Nephron progenitor cell (in vitro differentiated cells): ENCODE results near the gene RAB27B.

Source experiments
- DNase-seq: peaks from one replicate; pipeline ENCODE4 v3.0.0; 2021
- H3K27ac Mint-ChIP-seq: 2 replicates; pipeline ENCODE4 v1.8.0; 2021; ENCODE audit warnings: mild to moderate bottlenecking, moderate library complexity, mixed read lengths
- H3K27me3 Mint-ChIP-seq: 2 replicates; pipeline ENCODE4 v1.8.0; 2021; ENCODE audit warnings: mild to moderate bottlenecking, low read depth, mixed read lengths; ENCODE audit not compliant: poor library complexity
- H3K36me3 Mint-ChIP-seq: 2 replicates; pipeline ENCODE4 v1.8.0; 2021; ENCODE audit warnings: low read depth, mixed read lengths
- H3K4me1 Mint-ChIP-seq: 2 replicates; pipeline ENCODE4 v1.8.0; 2021; ENCODE audit warnings: mixed read lengths
- H3K4me3 Mint-ChIP-seq: 2 replicates; pipeline ENCODE4 v1.8.0; 2021; ENCODE audit warnings: mild to moderate bottlenecking, moderate library complexity, mixed read lengths
- H3K9me3 Mint-ChIP-seq: 2 replicates; pipeline ENCODE4 v1.8.0; 2021; ENCODE audit warnings: mild to moderate bottlenecking, moderate library complexity, mixed read lengths
- TF ChIP-seq, protein P1 (sequence below): fragments of 200-600 bp; sonication (generic); IDR thresholded peaks from 2 replicates; pipeline ENCODE4 v1.5.0; 2021; ENCODE audit warnings: antibody characterized with exemption

Gene RAB27B

DNA sequence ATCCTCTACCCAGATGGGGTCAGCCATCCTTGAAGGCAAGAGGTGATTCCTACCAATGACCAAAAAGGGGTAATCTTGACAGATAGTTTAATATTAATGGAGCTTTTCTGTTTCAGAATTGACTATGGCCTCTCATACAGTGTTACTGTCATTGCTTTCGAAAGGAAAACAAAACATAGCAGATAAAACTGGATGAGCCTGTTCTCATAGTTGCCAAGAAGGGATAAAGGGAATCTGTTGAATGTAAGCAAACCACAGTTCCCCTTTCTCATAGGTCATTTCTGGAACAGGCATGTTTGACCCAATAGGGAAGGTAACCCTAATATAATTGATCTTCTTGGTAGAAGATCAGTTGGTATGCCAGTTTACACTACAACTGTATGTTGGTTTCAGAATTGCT lies 1.6 kb downstream of the RAB27B start:
- no peak overlapping the region for H3K27ac Mint-ChIP-seq
- peaks cover 15% of the 10 kb centered on the region for H3K4me1 Mint-ChIP-seq
- DNase-seq, result no peak
- TF ChIP-seq, protein P1, sequence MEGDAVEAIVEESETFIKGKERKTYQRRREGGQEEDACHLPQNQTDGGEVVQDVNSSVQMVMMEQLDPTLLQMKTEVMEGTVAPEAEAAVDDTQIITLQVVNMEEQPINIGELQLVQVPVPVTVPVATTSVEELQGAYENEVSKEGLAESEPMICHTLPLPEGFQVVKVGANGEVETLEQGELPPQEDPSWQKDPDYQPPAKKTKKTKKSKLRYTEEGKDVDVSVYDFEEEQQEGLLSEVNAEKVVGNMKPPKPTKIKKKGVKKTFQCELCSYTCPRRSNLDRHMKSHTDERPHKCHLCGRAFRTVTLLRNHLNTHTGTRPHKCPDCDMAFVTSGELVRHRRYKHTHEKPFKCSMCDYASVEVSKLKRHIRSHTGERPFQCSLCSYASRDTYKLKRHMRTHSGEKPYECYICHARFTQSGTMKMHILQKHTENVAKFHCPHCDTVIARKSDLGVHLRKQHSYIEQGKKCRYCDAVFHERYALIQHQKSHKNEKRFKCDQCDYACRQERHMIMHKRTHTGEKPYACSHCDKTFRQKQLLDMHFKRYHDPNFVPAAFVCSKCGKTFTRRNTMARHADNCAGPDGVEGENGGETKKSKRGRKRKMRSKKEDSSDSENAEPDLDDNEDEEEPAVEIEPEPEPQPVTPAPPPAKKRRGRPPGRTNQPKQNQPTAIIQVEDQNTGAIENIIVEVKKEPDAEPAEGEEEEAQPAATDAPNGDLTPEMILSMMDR, result no peak
- H3K4me3 Mint-ChIP-seq, result no peak overlapping the region
- H3K27me3 Mint-ChIP-seq, result peaks cover 5% of the 10 kb centered on the region
- H3K36me3 Mint-ChIP-seq, result peaks cover 7% of the 10 kb centered on the region
- peaks cover 16% of the 10 kb centered on the region for H3K9me3 Mint-ChIP-seq

DNA sequence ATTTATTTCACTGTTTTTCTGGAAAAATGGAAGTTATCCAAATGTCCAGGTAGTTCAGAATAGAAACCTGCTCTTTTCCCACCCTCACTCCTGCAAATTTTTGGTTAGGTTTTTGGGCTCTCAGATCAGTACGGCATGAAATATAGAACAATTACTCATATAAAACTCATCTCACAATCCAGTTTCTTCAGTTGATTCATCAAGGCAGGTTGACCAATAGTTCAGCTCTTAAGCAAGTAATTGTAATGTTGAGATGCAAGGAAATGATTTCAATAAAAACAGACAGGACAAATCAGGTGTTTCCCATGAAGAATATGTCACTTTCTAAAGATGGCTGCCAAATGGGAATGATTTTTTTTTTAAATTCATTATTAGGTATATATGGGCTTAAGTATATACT lies 2.0 kb downstream of the RAB27B start:
- TF ChIP-seq, protein P1, result no peak

DNA sequence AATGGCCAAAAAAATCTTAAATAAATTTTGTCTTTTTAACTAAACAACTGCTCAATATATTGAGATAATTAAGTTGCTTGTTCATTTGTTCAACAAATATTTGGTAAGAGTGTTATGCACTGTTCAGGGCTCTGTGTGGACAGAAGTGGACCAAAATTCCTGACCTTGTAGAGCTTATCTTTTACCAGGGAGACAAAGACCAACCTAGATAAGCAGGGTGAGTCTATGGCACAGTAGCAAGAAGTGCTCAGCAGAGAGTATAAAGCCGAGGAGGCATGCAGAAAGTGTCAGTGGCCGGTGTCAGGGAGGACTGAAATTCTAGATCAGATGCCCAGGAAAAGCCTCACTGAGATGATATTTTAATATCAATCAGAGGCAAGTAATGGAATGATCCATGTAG lies 2.6 kb downstream of the RAB27B start:
- DNase-seq, result no peak
- peaks cover 5% of the 10 kb centered on the region for H3K27me3 Mint-ChIP-seq
- H3K4me1 Mint-ChIP-seq, result peaks cover 15% of the 10 kb centered on the region
- H3K4me3 Mint-ChIP-seq, result no peak overlapping the region
- H3K27ac Mint-ChIP-seq, result no peak overlapping the region
- TF ChIP-seq, protein P1, result no peak
- peaks cover 16% of the 10 kb centered on the region for H3K9me3 Mint-ChIP-seq
- peaks cover 7% of the 10 kb centered on the region for H3K36me3 Mint-ChIP-seq

More for the DNA sequence above, 2.0 kb downstream of the RAB27B start:
- no peak overlapping the region for H3K27ac Mint-ChIP-seq
- no peak for DNase-seq
- H3K4me1 Mint-ChIP-seq, result peaks cover 15% of the 10 kb centered on the region
- no peak overlapping the region for H3K4me3 Mint-ChIP-seq
- peaks cover 7% of the 10 kb centered on the region for H3K36me3 Mint-ChIP-seq
- H3K9me3 Mint-ChIP-seq, result peaks cover 16% of the 10 kb centered on the region
- peaks cover 5% of the 10 kb centered on the region for H3K27me3 Mint-ChIP-seq

DNA sequence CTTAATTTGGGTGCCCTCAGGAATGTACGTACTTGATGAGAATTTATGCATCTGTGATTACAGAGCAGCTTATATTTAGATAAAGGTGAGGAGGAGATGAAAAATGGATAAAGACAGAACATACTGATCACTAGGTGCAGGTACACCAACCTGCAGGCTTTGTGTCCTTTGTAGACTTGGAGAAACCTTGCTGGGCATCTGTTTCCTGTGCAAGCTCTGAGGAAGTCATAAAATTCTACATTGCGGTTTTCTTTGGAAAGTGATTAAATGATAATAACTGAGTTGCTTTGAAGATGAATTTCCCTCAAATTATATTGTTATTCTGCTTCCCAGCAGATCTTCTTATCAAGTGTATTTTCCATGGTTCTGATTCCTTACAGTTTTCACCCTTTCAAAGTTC lies 7.7 kb downstream of the RAB27B start:
- Mint-ChIP-seq H3K27ac (no peak overlapping the region), H3K36me3 (peaks cover 7% of the 10 kb centered on the region), H3K9me3 (peaks cover 16% of the 10 kb centered on the region), H3K27me3 (peaks cover 8% of the 10 kb centered on the region), H3K4me1 (no peaks in the 10 kb centered on the region), H3K4me3 (no peak overlapping the region)
- TF ChIP-seq, protein P1, result no peak
- no peak for DNase-seq

DNA sequence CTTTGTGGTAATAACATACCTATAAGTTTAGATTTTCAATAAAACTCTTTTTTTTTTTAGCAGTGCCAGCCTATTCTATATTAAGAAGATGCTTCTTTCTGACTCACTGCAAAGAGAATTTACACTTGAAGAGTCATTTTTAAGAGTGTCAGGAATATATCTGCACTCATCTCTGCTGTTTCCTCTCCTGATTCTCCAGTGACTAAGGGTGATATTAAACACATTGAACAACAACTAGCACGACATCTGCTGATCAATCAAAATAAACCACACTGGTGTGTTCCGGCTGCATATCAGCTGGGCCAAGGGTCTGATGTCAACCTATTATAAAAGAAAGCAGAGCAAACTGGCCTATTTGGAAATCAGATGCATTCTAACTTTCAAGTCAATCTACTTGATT lies 15.0 kb downstream of the RAB27B start:
- no peaks in the 10 kb centered on the region for H3K4me1 Mint-ChIP-seq
- H3K9me3 Mint-ChIP-seq, result no peaks in the 10 kb centered on the region
- H3K36me3 Mint-ChIP-seq, result no peaks in the 10 kb centered on the region
- H3K27ac Mint-ChIP-seq, result no peak overlapping the region
- no peak overlapping the region for H3K4me3 Mint-ChIP-seq
- TF ChIP-seq, protein P1, result no peak
- H3K27me3 Mint-ChIP-seq, result peaks cover 3% of the 10 kb centered on the region
- DNase-seq, result no peak

DNA sequence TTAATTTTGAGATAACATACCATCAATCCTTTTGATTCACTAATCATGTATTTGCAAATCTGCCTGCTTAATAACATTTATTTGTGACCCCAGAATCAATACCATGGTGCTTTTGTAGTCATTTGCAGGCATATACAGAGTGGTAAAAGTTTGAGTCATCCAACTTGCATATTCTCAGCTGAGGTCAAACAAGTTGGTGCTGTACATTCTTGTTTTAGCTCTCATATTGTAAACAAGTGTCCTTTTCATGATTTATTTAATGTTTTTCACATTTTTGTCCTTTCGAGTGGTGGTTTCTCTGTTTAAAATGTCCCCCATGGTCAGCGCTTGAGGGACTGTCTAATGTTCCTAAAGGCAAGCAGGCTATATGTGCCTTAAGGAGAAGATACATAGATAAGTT lies 17.5 kb downstream of the RAB27B start:
- Mint-ChIP-seq H3K4me1 (no peaks in the 10 kb centered on the region), H3K27ac (no peak overlapping the region), H3K4me3 (no peak overlapping the region), H3K9me3 (no peaks in the 10 kb centered on the region), H3K27me3 (no peaks in the 10 kb centered on the region), H3K36me3 (no peaks in the 10 kb centered on the region)
- TF ChIP-seq, protein P1, result no peak
- DNase-seq, result no peak
